Measurements from ENCODE around the gene NUDC.
A peak's percentile ranks its signal among the peaks of the same experiment; 100 is the strongest.

Gene NUDC

DNA sequence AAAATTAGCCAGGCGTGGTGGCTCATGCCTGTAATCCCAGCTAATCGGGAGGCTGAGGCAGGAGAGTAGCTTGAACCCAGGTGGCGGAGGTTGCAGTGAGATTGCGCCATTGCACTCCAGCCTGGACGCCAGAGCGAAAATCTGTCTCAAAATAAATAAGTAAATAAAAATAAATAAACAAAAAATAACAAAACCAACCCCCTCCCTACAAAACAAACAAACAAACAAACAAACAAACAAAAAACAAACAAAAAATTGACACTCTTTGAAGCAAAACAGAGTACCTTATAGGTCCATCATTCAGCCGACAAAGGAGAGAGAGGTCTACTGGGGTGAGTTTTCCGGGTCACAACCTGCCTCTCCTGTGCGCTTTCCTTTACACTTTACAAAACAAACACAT lies 44.1 kb downstream of the NUDC start:
- Histone ChIP-seq H3K9me2 (replicated peaks; ENCODE audit: low read depth, low read length) (no peaks in the 10 kb centered on the region), H3F3A (ENCODE audit: low read depth) (no peaks in the 10 kb centered on the region), H3K4me3 (ENCODE audit: low read length, poor library complexity, severe bottlenecking) (no peak overlapping the region), H3K4me1 (ENCODE audit: insufficient read depth, low read length, poor library complexity, severe bottlenecking) (peaks cover 5% of the 10 kb centered on the region), H4K20me1 (ENCODE audit: insufficient read depth, low read length, poor library complexity, severe bottlenecking) (no peaks in the 10 kb centered on the region), H2AFZ (ENCODE audit: low read length) (no peak overlapping the region), H3K9me3 (ENCODE audit: insufficient read depth, low read depth, low read length) (no peaks in the 10 kb centered on the region), H3K79me2 (ENCODE audit: insufficient read depth, low read length) (no peaks in the 10 kb centered on the region), H3K9ac (ENCODE audit: low read depth, low read length, poor library complexity, severe bottlenecking) (no peak overlapping the region), H3K4me2 (ENCODE audit: low read depth, low read length, poor library complexity, severe bottlenecking) (no peak overlapping the region), H3K36me3 (ENCODE audit: insufficient read depth, low read length) (no peaks in the 10 kb centered on the region), H3K27me3 (ENCODE audit: insufficient read depth, low read length, poor library complexity, severe bottlenecking) (no peaks in the 10 kb centered on the region)
- TF ChIP-seq EZH2phosphoT487 (IDR thresholded peaks at IDR 0.05; ENCODE audit: borderline replicate concordance) (no peak), CTCF (conservative IDR thresholded peaks at IDR 0.05; ENCODE audit: low read length) (no peak)

DNA sequence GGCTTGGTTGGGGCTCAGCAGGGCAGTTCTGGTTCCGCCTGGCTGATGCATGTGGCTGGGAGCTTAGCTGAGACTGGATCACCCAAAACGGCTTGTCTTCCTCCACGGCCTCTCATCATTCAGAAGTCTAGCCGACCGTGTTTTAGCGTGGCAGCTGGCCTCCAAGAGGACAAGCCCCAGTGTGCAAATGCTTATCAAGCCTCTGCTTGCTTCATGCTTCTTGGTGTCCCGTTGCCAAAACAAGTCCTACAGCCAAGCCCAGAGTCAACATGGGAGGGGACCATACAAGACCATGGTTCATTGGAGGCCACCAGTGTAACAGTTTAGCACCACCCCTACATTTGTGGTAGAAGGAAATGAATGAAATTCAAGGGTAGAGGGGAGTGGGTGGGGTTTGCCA lies 49.3 kb downstream of the NUDC start:
- no peak overlapping the region for H3K9ac ChIP-seq (ENCODE audit: low read depth, low read length, poor library complexity, severe bottlenecking)
- H4K20me1 ChIP-seq (ENCODE audit: insufficient read depth, low read length, poor library complexity, severe bottlenecking), result no peaks in the 10 kb centered on the region
- H3K9me2 ChIP-seq (replicated peaks; ENCODE audit: low read depth, low read length), result no peaks in the 10 kb centered on the region
- H3F3A ChIP-seq (ENCODE audit: low read depth), result no peaks in the 10 kb centered on the region
- no peak for TF ChIP-seq CTCF (conservative IDR thresholded peaks at IDR 0.05; ENCODE audit: low read length)
- TF ChIP-seq EZH2phosphoT487 (IDR thresholded peaks at IDR 0.05; ENCODE audit: borderline replicate concordance), result no peak
- H3K4me1 ChIP-seq (ENCODE audit: insufficient read depth, low read length, poor library complexity, severe bottlenecking), result peaks cover 14% of the 10 kb centered on the region
- no peaks in the 10 kb centered on the region for H3K36me3 ChIP-seq (ENCODE audit: insufficient read depth, low read length)
- H3K4me2 ChIP-seq (ENCODE audit: low read depth, low read length, poor library complexity, severe bottlenecking), result no peak overlapping the region
- no peak overlapping the region for H3K4me3 ChIP-seq (ENCODE audit: low read length, poor library complexity, severe bottlenecking)
- H3K27me3 ChIP-seq (ENCODE audit: insufficient read depth, low read length, poor library complexity, severe bottlenecking), result no peaks in the 10 kb centered on the region
- H3K9me3 ChIP-seq (ENCODE audit: insufficient read depth, low read depth, low read length), result no peaks in the 10 kb centered on the region
- H3K79me2 ChIP-seq (ENCODE audit: insufficient read depth, low read length), result no peaks in the 10 kb centered on the region
- H2AFZ ChIP-seq (ENCODE audit: low read length), result no peak overlapping the region

- Histone ChIP-seq H3F3A (ENCODE audit: low read depth) (no peaks in the 10 kb centered on the region), H3K36me3 (ENCODE audit: insufficient read depth, low read length) (no peaks in the 10 kb centered on the region), H3K4me3 (ENCODE audit: low read length, poor library complexity, severe bottlenecking) (no peak overlapping the region), H3K9me3 (ENCODE audit: insufficient read depth, low read depth, low read length) (no peaks in the 10 kb centered on the region), H2AFZ (ENCODE audit: low read length) (peak overlapping the region; percentile 24; the same call in 1 of the 2 replicates), H3K4me2 (ENCODE audit: low read depth, low read length, poor library complexity, severe bottlenecking) (no peak overlapping the region), H3K9me2 (replicated peaks; ENCODE audit: low read depth, low read length) (no peaks in the 10 kb centered on the region), H3K4me1 (ENCODE audit: insufficient read depth, low read length, poor library complexity, severe bottlenecking) (peaks cover 14% of the 10 kb centered on the region), H3K9ac (ENCODE audit: low read depth, low read length, poor library complexity, severe bottlenecking) (no peak overlapping the region), H4K20me1 (ENCODE audit: insufficient read depth, low read length, poor library complexity, severe bottlenecking) (no peaks in the 10 kb centered on the region), H3K27me3 (ENCODE audit: insufficient read depth, low read length, poor library complexity, severe bottlenecking) (no peaks in the 10 kb centered on the region), H3K79me2 (ENCODE audit: insufficient read depth, low read length) (no peaks in the 10 kb centered on the region)
- TF ChIP-seq CTCF (conservative IDR thresholded peaks at IDR 0.05; ENCODE audit: low read length) (no peak), EZH2phosphoT487 (IDR thresholded peaks at IDR 0.05; ENCODE audit: borderline replicate concordance) (no peak)
Measured at GRCh38 chr1:26971590-26971989, 50.0 kb downstream of the NUDC start.
